ENCODE results near the gene FOXL1. TPM values are rescaled to one million over a fixed set of nuclear protein-coding genes. Genes with fewer than 3 reads are reported as not detected.

The FOXL1 gene
- total RNA-seq, 1 experiment from 2014 or later = 0.11 TPM

DNA sequence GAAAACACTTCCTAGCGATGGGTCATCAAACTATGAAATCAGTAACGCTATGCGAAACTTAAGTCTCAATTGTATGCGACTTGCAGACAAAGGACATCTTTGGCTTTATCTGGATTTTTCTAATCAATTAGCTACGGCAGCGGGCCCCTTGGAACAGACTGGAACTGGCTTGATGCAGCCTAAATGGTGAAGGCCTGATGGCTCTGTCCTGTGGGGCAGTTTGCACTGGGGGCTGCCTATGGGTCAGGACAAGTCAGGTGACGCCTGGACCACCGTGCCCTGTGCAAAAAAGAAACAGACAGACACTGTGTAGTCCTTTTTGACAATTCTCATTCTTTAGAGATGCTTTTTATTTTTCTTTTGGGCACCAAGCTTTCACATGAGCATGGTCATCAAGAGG lies 45.3 kb upstream of the FOXL1 start:
- no peaks in the 10 kb centered on the region for H3K36me3 ChIP-seq (ENCODE audit: control insufficient read depth, insufficient read depth, low read length)
- H3K27ac Mint-ChIP-seq (ENCODE audit: unreplicated experiment) = no peak overlapping the region
- no peaks in the 10 kb centered on the region for H3K4me1 ChIP-seq
- ChIA-PET CTCF (no interaction called here), POLR2A (no interaction called here)
- H3K4me3 ChIP-seq (ENCODE audit: low read depth, low read length) = no peak overlapping the region
- TF ChIP-seq, protein P1, sequence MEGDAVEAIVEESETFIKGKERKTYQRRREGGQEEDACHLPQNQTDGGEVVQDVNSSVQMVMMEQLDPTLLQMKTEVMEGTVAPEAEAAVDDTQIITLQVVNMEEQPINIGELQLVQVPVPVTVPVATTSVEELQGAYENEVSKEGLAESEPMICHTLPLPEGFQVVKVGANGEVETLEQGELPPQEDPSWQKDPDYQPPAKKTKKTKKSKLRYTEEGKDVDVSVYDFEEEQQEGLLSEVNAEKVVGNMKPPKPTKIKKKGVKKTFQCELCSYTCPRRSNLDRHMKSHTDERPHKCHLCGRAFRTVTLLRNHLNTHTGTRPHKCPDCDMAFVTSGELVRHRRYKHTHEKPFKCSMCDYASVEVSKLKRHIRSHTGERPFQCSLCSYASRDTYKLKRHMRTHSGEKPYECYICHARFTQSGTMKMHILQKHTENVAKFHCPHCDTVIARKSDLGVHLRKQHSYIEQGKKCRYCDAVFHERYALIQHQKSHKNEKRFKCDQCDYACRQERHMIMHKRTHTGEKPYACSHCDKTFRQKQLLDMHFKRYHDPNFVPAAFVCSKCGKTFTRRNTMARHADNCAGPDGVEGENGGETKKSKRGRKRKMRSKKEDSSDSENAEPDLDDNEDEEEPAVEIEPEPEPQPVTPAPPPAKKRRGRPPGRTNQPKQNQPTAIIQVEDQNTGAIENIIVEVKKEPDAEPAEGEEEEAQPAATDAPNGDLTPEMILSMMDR (IDR thresholded peaks at IDR 0.05; ENCODE audit: insufficient read depth in 1 of 2, low read depth in 1 of 2, low read length in 1 of 2, severe bottlenecking in 1 of 2, unreplicated experiment in 1 of 2) = no peak
- intact Hi-C loops (cut with micrococcal nuclease; ENCODE audit: unreplicated experiment) = no loop called here
- BruUV-seq (replicated peaks) = no TSS peak
- no peaks in the 10 kb centered on the region for H3K4me1 Mint-ChIP-seq (ENCODE audit: low read depth, unreplicated experiment)
- no peak overlapping the region for H3K4me3 Mint-ChIP-seq (ENCODE audit: unreplicated experiment)
- H3K9me3 Mint-ChIP-seq (ENCODE audit: unreplicated experiment) = no peaks in the 10 kb centered on the region
- no peaks in the 10 kb centered on the region for H3K27me3 ChIP-seq (replicated peaks; ENCODE audit: control insufficient read depth, insufficient read depth, low read length)
- H3K36me3 Mint-ChIP-seq (ENCODE audit: insufficient read depth, unreplicated experiment) = no peaks in the 10 kb centered on the region
- no peak for DNase-seq
- no peaks in the 10 kb centered on the region for H3K9me3 ChIP-seq
- H3K27me3 Mint-ChIP-seq (ENCODE audit: insufficient read depth, unreplicated experiment) = no peaks in the 10 kb centered on the region

DNA sequence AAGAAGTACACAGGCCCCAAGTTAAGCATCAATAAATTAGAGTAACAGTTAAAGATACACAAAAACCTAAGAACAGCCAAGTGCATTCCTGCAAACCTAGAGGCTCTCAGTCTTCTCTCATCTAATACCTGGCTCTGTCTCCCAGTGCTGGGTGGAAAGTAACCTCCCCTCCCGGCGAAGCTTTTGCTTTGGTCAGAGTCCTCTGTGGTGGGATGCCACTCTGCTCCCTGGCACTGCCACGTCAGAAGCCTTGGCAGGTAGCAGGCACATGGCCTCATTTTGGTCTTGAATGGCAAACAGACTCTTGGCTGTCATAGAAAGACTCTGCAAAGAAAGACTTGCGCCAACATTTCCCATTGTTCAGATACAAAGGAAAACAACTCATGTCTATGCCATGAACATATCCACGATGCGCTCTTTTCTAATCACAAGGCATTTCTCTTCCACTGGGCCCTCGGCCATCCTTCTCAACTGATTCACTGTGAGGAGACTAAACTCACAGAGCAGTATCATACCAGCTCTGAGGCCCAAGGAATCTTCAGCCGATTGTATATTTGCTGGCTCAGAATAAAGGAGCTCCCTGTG lies 44.5 kb upstream of the FOXL1 start:
- intact Hi-C loops (cut with micrococcal nuclease; ENCODE audit: unreplicated experiment) = no loop called here
- no peaks in the 10 kb centered on the region for H3K9me3 Mint-ChIP-seq (ENCODE audit: unreplicated experiment)
- POLR2A ChIA-PET = no interaction called here

GRCh38 chr16:86534779-86535615 lies 43.4 kb upstream of the FOXL1 start:
- no peaks in the 10 kb centered on the region for H3K27me3 ChIP-seq (replicated peaks; ENCODE audit: control insufficient read depth, insufficient read depth, low read length)
- ChIA-PET POLR2A (interaction anchor here (0.6 kb wide), 1 partner anchor 194 kb away, joined by 3 read pairs; no protein-coding TSS in a partner anchor), CTCF (no interaction called here)
- no TSS peak for BruUV-seq (replicated peaks)
- no peaks in the 10 kb centered on the region for H3K4me1 Mint-ChIP-seq (ENCODE audit: low read depth, unreplicated experiment)
- H3K27ac Mint-ChIP-seq (ENCODE audit: unreplicated experiment) = no peak overlapping the region
- H3K9me3 Mint-ChIP-seq (ENCODE audit: unreplicated experiment) = no peaks in the 10 kb centered on the region
- H3K4me3 ChIP-seq (ENCODE audit: low read depth, low read length) = no peak overlapping the region
- H3K9me3 ChIP-seq = no peaks in the 10 kb centered on the region
- no peaks in the 10 kb centered on the region for H3K4me1 ChIP-seq
- no peak overlapping the region for H3K4me3 Mint-ChIP-seq (ENCODE audit: unreplicated experiment)
- no peak for DNase-seq
- H3K27me3 Mint-ChIP-seq (ENCODE audit: insufficient read depth, unreplicated experiment) = no peaks in the 10 kb centered on the region
- no peaks in the 10 kb centered on the region; the same call in 1 of the 2 replicates for H3K36me3 ChIP-seq (ENCODE audit: control insufficient read depth, insufficient read depth, low read length)
- intact Hi-C loops (cut with micrococcal nuclease; ENCODE audit: unreplicated experiment) = no loop called here
- H3K36me3 Mint-ChIP-seq (ENCODE audit: insufficient read depth, unreplicated experiment) = peaks cover 6% of the 10 kb centered on the region
- TF ChIP-seq, protein P1 (IDR thresholded peaks at IDR 0.05; ENCODE audit: insufficient read depth in 1 of 2, low read depth in 1 of 2, low read length in 1 of 2, severe bottlenecking in 1 of 2, unreplicated experiment in 1 of 2) = no peak

More for the DNA sequence above, 44.5 kb upstream of the FOXL1 start:
- Mint-ChIP-seq H3K27me3 (ENCODE audit: insufficient read depth, unreplicated experiment) (no peaks in the 10 kb centered on the region), H3K4me3 (ENCODE audit: unreplicated experiment) (no peak overlapping the region), H3K27ac (ENCODE audit: unreplicated experiment) (no peak overlapping the region), H3K36me3 (ENCODE audit: insufficient read depth, unreplicated experiment) (no peaks in the 10 kb centered on the region), H3K4me1 (ENCODE audit: low read depth, unreplicated experiment) (no peaks in the 10 kb centered on the region)
- BruUV-seq (replicated peaks) = no TSS peak
- CTCF ChIA-PET = no interaction called here
- H3K4me1 ChIP-seq = no peaks in the 10 kb centered on the region
- no peak overlapping the region for H3K4me3 ChIP-seq (ENCODE audit: low read depth, low read length)
- no peaks in the 10 kb centered on the region for H3K9me3 ChIP-seq
- TF ChIP-seq, protein P1 (IDR thresholded peaks at IDR 0.05; ENCODE audit: insufficient read depth in 1 of 2, low read depth in 1 of 2, low read length in 1 of 2, severe bottlenecking in 1 of 2, unreplicated experiment in 1 of 2) = no peak
- no peaks in the 10 kb centered on the region for H3K27me3 ChIP-seq (replicated peaks; ENCODE audit: control insufficient read depth, insufficient read depth, low read length)
- no peaks in the 10 kb centered on the region for H3K36me3 ChIP-seq (ENCODE audit: control insufficient read depth, insufficient read depth, low read length)
- no peak for DNase-seq

Measured in Caco-2 (cell line).